GM19467 (cell line): ENCODE data around the gene PPP1R10.
A peak's percentile ranks its signal among the peaks of the same experiment; 100 is the strongest.

Experiments used
- ATAC-seq: cut with Tn5 transposase; IDR thresholded peaks from one replicate; pipeline ENCODE4 v1.9.1; 2021; ENCODE audit warnings: mild to moderate bottlenecking, moderate library complexity; ENCODE audit not compliant: unreplicated experiment

PPP1R10 gene

DNA sequence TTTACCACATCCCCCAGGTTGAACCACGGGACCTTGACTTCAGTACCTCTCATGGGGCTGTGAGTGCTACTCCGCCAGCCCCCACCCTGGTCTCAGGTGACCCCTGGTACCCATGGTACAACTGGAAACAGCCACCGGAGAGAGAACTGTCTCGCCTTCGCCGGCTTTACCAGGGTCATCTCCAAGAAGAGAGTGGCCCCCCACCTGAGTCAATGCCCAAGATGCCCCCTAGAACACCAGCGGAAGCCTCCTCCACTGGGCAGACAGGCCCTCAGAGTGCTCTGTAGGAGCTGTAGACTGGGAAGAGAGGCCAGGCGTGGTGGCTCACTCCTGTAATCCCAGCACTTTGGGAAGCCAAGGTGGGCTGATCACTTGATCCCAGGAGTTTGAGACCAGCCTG is 8.5 kb upstream of the PPP1R10 start:
- no peak for ATAC-seq

DNA sequence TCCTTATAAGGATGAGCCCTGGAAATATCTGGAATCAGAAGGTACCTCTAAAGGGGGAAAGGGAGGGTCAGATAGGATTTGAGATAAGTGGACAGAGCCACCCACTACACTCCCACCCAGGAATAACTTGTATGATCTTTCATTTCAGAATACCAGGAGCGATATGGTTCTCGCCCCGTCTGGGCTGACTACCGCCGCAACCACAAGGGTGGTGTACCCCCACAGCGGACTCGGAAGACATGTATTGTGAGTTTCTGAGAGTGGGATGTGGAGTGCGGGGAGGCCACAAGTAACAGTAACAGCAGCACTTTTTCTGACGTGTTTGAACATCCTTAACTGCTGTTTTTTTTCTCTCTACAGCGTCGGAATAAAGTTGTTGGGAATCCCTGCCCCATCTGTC is 2.5 kb upstream of the PPP1R10 start:
- no peak for ATAC-seq

DNA sequence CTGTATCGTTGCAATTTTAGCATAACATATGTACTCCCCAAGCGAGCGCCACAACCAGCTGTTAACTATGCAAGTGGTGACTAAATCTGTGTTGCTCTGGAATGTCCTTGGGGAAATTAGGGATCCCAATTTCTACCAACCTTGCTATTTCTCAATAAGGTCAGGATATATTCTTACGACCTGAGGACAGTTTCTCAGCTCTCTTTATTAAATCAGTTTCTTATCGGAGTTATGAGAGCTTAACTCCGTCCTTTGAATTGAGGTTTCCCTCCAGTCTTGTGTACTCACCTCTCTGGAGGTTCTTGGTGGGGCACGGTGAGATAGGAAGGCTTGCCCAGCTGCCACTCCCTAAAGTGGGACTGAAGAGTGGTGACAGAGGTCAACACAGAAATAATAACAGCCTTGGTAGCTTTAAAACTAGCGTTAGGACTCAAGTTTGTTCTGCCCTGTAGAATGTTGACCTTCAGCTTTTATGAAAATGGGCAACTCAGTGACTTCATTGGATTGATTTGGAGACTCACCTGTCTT is 1.3 kb upstream of the PPP1R10 start:
- no peak for ATAC-seq

DNA sequence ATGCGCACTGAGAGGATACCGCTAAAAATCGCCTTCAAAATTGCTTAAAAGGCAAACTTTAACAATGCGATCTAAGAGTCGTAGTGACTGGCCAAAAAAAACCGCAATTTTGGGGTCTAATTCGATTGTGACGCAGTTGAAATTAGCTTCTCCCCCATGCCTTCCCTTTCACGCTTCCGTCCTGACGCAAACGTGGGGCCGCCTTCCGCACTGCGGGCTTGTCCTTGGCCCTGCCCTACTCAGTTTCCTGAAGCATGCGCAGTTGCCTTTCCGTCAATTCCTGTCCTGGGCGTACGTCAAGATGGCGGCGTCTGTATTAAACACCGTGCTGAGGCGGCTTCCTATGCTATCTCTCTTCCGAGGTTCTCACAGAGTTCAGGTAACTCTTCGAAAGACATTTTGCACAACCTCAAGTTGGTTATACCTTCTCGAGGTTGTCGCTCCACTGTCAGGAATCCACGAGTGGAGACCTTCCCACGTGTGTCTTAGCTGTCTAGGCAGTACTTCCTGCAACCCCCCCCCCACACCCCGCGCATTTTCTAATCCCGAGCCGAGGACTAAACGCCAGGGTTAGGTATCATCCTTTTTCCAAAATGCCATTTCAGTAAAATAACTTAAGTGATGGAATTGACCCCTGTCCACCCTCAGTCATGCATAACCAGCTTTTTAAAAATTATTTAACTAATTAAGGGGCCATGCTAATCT is 674 bp upstream of the PPP1R10 start, which contains the start of gene MRPS18B:
TSS of gene MRPS18B (plus strand) at position 276 of the 705 bp plus-strand sequence. CDS start at position 302, 26 bp downstream.
- ATAC-seq, result peak; percentile 69

DNA sequence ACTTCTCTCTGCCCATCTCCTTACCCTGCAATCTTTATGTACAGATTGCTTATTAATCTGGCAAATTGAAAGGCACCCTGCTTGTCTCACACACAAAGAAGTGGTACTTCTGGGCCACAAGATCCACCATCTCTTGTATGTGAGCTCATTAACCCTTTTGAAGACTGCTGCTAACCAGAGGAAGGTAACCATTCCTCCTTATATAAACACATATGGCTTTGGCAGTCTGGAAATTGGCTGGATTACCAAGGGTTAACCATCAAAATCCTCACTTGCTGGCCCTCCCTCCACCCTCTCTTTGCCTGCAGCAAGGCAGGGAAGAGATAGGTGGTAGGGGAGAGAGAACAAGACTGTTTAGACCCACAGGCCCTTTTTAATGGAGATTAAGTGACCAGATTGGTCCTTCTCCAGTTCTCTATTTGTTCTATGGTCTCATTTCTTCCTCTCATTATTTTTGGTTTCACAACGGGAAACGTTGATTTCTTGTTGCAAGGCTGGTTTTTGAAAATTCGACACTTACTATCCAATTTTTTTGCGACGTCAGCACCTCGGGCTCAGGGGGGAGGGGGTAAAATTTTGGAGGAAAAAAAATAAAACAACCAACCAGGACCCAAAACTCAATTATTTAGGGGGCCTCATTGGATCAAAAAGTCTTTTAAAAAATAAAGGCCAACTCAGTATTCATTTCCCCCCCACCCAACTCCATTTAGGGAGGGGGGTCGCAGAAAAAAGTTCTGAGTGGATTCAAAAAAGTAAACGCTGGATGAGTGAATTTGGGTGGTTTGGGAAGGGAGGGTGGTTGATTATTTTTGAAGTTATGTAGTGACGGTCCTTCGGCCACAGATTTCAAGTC is 859 bp downstream of the PPP1R10 start:
- no peak for ATAC-seq

DNA sequence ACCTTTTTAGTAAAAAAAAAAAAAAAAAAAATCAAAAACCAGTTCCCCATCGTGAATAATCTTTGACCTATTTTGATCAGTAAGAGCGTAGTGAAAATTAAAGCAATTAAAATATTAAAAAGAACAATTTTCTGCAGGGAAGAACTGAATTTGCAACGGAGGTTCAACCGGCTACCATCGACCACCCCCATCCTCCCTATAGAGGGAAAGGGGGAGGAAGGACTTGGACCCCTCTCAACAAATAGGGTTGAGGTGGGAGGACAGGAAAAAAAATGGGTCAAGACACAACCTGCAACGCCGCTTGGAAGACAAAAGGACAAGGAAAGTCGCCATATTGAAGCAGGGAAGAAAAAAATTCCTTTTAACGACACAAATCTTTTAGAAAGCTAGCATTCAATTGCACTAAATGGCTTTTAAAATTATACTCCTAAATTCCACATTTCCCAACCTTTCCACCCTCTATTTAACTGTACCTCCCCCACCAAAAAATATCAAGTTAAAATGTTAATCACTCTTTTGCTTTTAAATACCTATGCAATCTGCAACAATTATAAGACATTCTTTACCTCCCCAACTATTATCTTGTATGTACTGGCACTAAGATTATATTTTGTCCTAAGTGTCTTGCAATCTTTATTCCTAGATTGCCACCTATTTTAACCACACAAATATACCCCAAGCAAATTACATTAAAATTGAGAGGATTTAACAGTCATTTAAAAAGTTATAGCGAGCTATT is 1.7 kb downstream of the PPP1R10 start:
- no peak for ATAC-seq

DNA sequence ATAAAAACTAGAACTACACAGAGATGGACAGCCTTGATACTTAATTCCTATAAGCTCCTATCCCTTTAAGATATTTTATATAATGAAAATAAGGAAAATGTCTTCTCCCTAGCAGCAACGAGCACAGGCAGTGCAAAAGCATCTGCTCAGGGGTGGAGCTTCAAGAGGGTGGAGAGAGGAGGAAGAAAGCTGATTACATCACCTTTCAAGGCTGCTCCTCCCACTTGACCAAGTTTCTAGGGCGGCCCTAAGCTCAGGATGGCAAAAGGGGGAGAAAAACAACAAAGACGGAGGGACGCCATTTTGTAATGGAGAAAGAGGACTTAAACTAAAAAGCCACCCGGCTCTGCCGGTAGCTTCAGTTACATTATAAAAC is 2.2 kb downstream of the PPP1R10 start:
- peak; percentile 31 for ATAC-seq

DNA sequence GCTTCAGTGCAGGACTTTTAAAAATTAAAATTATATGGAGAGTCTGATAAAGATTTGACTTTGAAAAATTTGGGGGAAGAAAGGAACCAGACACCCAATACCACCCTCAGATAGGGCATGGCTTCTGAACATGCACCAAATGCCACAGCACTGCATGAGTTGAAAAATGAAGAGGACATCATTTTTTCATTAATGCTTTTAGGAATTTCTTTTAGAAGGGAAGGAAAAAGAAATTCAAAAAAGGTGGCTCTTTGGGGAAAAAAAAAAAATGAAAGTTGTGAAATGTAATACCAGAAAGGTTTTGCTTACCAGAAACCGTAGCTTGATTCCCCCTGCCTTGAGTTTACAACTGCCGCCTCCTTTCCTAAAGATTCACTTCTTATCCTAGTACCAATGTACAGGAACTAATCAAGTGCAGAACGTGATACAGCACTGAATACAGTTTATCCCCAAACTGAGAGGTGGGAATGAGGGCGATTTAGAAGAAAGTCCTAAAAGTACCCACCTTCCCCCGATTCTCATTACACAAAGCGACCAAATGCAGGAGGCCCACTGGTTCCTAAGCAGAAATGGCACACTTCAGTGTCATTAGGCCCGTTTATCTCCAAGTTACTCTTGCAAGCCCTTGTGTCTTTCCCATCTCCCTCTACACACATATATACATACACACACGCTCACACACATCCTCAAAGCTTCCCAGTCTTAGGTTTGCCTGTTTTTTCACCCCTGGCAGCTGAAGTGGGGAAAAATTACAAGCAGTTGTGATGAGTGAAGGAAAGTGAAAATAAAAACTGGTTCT is 2.8 kb downstream of the PPP1R10 start:
- ATAC-seq, result no peak

DNA sequence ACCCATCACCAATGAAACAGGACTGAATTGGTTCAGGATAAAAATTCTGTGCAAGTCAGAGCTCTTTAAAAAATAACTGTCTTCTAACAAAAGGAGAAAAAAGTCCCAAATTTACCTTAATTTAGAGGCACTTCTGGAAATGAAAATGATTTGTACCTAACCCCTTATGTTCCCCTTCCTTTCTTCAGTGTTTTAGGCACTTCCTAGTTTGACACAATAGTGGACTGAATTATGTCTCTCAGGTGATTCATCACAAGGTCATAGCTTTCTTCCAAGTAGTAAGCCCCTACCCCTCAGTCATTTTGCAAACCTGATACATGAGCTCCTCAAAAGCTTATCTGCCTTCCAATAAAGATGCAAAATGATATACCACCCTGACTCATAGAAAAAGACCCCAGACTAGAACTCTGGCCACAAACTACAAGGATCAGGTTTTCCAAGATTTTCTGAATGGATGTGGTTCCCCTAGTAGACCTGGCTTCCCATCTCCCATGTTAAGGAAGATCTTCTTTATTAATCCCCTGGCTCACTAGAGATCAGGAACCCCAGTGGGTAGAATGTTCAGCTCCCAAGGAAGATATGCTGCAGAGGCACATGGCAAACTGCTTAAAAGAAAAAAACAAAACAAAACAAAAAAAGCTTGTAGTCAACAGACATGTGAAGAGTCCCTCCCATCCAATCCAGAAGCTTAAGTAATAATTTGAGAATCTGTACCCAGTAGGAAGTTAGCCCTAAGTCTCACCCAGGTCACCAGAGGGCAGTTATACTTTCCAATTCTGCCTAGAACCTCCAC is 3.6 kb downstream of the PPP1R10 start:
- ATAC-seq, result no peak

DNA sequence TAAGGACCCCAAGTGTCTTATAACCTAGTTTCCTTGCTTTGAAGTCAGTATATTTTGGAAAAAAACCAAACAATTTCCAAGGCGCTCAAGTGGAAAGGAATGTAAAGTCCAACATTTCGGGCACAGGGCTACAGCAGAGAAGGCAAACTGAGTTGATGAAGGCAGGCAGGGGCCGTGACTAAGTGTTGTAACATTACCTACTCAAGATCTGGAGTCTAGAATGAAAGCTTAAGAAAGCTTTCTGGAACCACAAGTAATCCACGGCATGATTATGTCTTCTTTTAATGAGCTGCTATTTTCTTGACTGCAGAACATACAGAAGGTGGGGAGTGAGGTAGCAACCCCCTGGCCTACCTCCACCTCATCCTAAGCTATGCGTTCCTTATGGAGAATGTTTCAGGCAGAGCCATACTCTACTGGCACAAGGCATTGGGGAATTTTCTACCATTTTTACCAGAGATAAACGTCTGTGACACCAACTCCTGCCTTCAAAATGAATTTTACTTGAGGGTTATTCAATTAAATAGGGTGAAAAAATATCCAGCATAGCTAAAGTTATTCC is 4.3 kb downstream of the PPP1R10 start:
- ATAC-seq, result no peak

DNA sequence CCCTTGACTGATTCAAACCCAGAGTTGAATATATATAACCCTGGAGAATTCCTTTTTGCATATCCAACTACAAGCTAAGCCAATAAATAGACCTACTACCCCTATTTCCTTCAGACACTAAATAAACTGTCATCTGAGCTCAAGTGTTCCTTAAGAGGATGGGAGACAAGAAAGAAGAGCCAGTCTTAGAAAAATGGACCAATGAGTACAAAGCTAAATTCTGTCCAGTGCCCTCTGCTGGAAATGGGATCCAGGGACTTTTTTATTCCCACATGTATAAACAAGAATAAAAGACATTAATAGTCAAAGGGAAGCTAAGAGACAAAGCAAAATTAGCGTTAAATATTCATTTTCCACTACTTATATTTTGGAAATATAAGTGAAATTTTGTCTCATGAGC is 4.8 kb downstream of the PPP1R10 start:
- ATAC-seq, result no peak

DNA sequence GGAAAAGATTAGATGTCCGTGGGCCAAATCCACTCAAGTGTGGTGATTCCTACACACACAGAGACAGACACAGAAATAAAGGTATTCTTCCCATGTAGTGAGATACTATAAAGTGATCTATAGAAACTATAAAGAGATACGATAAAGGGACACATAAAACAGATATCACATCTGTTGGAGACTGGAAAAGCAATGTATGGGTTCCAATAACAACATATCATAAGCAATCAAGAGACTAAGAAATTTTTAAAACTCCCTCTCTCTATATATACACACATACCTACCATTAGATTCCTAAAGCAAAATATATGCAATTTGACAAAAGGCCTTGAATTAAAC is 5.2 kb downstream of the PPP1R10 start:
- ATAC-seq, result no peak

DNA sequence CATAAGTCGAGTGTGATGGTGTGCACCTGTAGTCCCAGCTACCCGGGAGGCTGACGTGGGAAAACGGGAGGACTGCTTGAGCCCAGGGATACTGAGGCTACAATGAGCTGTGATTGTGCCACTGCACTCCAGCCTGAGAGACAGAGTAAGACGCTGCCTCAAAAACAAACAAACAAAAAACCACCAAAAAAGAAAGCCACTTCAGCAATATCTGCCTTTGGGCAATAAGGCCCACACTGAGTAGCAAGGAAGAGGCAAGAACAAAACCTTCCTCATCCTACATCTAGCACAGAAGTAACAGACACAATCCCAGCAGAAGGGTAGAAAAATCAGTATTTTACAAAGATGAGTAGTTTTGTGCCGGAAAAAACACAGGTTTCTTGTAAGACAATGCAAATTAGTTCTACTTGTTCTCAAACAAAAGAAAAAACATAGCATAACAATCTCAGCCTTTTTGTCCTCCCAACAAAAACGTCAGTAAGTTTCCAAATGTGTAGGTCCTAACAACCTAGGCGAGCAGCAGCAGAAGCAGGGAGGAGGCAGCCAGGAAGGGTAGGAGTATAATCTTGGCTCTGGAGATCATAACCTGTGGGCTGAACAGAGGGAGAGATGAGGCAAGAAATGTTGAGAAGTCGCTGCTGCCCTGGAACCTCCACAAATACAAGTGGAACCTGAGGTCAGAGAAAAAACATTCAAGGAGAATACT is 5.7 kb downstream of the PPP1R10 start:
- ATAC-seq, result no peak

DNA sequence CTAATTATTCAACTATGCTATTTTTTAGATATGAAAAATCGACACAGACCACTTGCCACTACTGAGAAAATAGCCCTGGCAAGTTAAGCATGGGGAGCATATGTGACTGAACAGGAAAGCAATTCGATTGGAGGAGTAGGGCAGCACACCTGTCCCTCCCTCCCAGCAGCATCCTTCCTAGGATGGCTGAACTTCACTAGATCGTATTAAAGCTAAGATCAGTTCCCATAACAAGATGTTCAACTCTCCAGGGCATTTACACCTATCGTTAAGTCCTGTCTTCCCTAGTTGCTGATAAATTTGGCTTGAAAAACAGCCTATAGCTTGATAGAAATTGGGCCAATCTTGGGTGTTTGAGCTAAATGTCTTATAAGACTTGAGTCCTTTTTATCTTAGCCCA is 7.0 kb downstream of the PPP1R10 start:
- no peak for ATAC-seq

DNA sequence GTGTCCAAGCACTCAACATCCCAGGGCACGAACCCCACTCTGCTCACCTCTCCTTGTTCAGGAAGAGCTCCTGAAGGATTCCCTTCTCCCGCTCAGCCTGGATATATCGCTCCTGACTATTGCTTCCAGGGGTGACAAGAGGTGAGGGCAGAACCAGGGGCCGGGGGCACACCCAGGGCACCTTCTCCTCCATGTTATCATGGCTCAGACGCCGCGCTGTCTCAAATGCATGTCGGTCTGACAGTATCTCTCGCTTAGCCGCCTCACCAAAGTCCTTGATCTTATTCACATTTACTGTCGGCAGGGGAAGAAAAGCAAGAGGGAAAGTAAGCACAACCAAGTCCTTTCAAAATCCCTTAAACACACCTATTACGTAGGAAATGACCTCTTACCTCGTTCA is 13.1 kb downstream of the PPP1R10 start:
- ATAC-seq, result no peak

DNA sequence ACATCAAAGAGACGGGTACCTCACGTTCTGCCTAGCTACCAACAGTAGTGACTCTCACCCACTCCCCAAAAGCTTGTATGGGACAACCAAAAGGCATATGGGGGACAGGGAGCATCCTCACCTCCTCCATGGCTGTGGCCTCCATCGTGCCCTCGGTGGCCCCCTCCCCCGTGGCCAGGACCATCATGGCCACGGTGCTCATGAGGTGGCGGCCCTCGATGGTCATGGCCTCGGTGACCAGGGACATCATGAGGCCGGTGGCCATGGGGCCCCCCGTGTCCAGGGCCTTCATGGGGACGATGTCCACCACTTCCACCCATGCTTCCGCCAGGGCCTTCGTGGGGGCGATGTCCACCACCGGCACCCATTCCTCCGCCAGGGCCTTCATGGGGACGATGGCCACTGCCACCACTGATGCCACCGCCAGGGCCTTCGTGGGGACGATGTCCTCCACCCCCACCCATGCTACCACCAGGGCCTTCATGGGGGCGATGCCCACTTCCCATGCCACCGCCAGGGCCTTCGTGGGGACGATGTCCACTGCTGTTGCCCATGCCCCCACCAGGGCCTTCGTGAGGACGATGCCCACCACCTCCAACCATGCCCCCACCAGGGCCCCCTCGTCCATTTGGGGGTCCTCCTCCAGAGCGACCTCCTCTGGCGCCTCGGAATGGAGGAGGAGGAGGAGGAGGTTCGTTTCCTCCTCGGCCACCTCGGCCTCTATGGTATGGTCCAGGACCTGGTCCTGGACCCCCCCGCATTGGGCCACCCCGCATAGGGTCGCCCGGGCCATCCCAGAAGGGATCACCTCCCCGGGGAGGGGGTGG is 15.0 kb downstream of the PPP1R10 start:
- no peak for ATAC-seq

DNA sequence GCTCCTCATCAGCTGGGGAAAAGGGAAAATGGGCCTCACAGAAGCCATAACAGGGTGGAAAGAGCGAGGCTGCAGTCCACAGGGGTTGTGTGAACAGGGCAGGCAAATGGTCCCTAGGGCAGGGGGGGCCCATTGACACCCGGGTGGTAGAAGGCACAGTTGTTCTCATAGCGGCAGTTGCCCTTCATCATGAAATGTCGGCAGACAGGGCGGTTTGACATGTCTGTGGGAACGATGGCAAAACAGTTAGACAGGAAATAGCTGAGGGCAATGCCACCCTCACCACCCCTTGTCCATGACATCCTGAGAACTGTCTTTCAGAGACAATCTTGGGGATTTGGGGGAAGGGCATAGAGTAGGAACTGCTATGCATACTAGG is 15.6 kb downstream of the PPP1R10 start:
- ATAC-seq, result no peak

DNA sequence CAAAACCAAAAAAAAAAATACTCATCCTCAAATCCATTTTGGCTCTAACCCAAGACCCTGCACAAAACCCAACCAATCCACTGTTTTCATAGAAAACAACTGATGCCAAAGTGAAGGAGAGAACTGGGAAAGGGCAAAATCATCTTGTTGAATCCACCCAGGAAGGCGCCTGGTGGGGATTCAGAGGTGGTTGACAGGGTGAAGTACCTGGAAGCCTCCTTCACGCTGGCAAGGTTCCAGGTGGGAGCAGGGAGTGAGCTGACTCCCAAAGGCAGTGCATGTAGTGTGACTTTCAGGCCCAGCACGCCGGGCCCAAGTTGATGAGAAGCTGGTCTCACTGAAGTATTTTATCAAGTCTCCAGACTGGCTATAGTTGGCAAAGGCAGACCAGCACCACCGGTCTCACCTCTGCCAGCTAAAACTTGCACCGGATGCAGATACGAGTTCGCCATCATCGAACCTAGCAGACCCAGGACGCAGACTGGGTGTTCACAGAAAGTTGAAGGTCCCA is 16.5 kb downstream of the PPP1R10 start:
- ATAC-seq, result no peak
